ENCODE data around the gene SIGLEC15.
"Not testable (repeated sequence)": the region's sequence is repeated elsewhere in the genome, so short reads cannot be mapped to it uniquely, and the experiment has no call there.

The SIGLEC15 gene

GRCh38 chr18:45821711-45822110, 3.8 kb upstream of the SIGLEC15 start:
- DNase-seq (ENCODE audit: insufficient read length) (no peak), FAIRE-seq (no peak)
- TF ChIP-seq POLR2A (IDR thresholded peaks at IDR 0.05; ENCODE audit: low read depth, low read length) (no peak), TAF1 (IDR thresholded peaks at IDR 0.05; ENCODE audit: borderline replicate concordance, low read depth, low read length) (no peak), POLR2AphosphoS5 (IDR thresholded peaks at IDR 0.05; ENCODE audit: low read depth, low read length) (no peak)

GRCh38 chr18:45826084-45826483, 609 bp downstream of the SIGLEC15 start:
- TF ChIP-seq TAF1 (IDR thresholded peaks at IDR 0.05; ENCODE audit: borderline replicate concordance, low read depth, low read length): no peak
- TF ChIP-seq POLR2A (IDR thresholded peaks at IDR 0.05; ENCODE audit: low read depth, low read length): no peak
- no peak for TF ChIP-seq POLR2AphosphoS5 (IDR thresholded peaks at IDR 0.05; ENCODE audit: low read depth, low read length)
- FAIRE-seq (no peak), DNase-seq (ENCODE audit: insufficient read length) (no peak)

GRCh38 chr18:45826716-45827115, 1.2 kb downstream of the SIGLEC15 start:
- FAIRE-seq; DNase-seq (ENCODE audit: insufficient read length): not testable (repeated sequence)

- no peak for DNase-seq (ENCODE audit: insufficient read length)
- no peak for TF ChIP-seq POLR2AphosphoS5 (IDR thresholded peaks at IDR 0.05; ENCODE audit: low read depth, low read length)
These were observed 3.7 kb downstream of the SIGLEC15 start for GRCh38 chr18:45828917-45829811.

GRCh38 chr18:45829855-45830254, 4.4 kb downstream of the SIGLEC15 start:
- FAIRE-seq (no peak), DNase-seq (ENCODE audit: insufficient read length) (no peak)
- TF ChIP-seq POLR2AphosphoS5 (IDR thresholded peaks at IDR 0.05; ENCODE audit: low read depth, low read length) (no peak), POLR2A (IDR thresholded peaks at IDR 0.05; ENCODE audit: low read depth, low read length) (no peak), TAF1 (IDR thresholded peaks at IDR 0.05; ENCODE audit: borderline replicate concordance, low read depth, low read length) (no peak)

More at GRCh38 chr18:45828917-45829811, 3.7 kb downstream of the SIGLEC15 start:
- no peak for FAIRE-seq

- no peak for DNase-seq (ENCODE audit: insufficient read length)
- FAIRE-seq: no peak
- TF ChIP-seq TAF1 (IDR thresholded peaks at IDR 0.05; ENCODE audit: borderline replicate concordance, low read depth, low read length) (no peak), POLR2AphosphoS5 (IDR thresholded peaks at IDR 0.05; ENCODE audit: low read depth, low read length) (no peak), POLR2A (IDR thresholded peaks at IDR 0.05; ENCODE audit: low read depth, low read length) (no peak)
These were observed 5.4 kb downstream of the SIGLEC15 start for GRCh38 chr18:45830917-45831316.

GRCh38 chr18:45833846-45834245, 8.4 kb downstream of the SIGLEC15 start:
- TF ChIP-seq POLR2A (IDR thresholded peaks at IDR 0.05; ENCODE audit: low read depth, low read length) (no peak), TAF1 (IDR thresholded peaks at IDR 0.05; ENCODE audit: borderline replicate concordance, low read depth, low read length) (no peak), POLR2AphosphoS5 (IDR thresholded peaks at IDR 0.05; ENCODE audit: low read depth, low read length) (no peak)
- no peak for FAIRE-seq

GRCh38 chr18:45834306-45834705, 8.8 kb downstream of the SIGLEC15 start:
- TF ChIP-seq POLR2AphosphoS5 (IDR thresholded peaks at IDR 0.05; ENCODE audit: low read depth, low read length) (no peak), POLR2A (IDR thresholded peaks at IDR 0.05; ENCODE audit: low read depth, low read length) (no peak), TAF1 (IDR thresholded peaks at IDR 0.05; ENCODE audit: borderline replicate concordance, low read depth, low read length) (no peak)
- DNase-seq (ENCODE audit: insufficient read length) (no peak), FAIRE-seq (no peak)

More at GRCh38 chr18:45833846-45834245, 8.4 kb downstream of the SIGLEC15 start:
- DNase-seq (ENCODE audit: insufficient read length): no peak

GRCh38 chr18:45835057-45835636, 9.7 kb downstream of the SIGLEC15 start:
- DNase-seq (ENCODE audit: insufficient read length): no peak
- TF ChIP-seq TAF1 (IDR thresholded peaks at IDR 0.05; ENCODE audit: borderline replicate concordance, low read depth, low read length) (no peak), POLR2AphosphoS5 (IDR thresholded peaks at IDR 0.05; ENCODE audit: low read depth, low read length) (no peak), POLR2A (IDR thresholded peaks at IDR 0.05; ENCODE audit: low read depth, low read length) (no peak)
- FAIRE-seq: no peak

GRCh38 chr18:45836242-45837205, 11.0 kb downstream of the SIGLEC15 start:
- FAIRE-seq (no peak), DNase-seq (ENCODE audit: insufficient read length) (no peak)
- TF ChIP-seq POLR2A (IDR thresholded peaks at IDR 0.05; ENCODE audit: low read depth, low read length) (no peak), TAF1 (IDR thresholded peaks at IDR 0.05; ENCODE audit: borderline replicate concordance, low read depth, low read length) (no peak), POLR2AphosphoS5 (IDR thresholded peaks at IDR 0.05; ENCODE audit: low read depth, low read length) (no peak)

GRCh38 chr18:45837283-45838070, 12.0 kb downstream of the SIGLEC15 start:
- DNase-seq (ENCODE audit: insufficient read length): no peak
- no peak for FAIRE-seq
- TF ChIP-seq POLR2AphosphoS5 (IDR thresholded peaks at IDR 0.05; ENCODE audit: low read depth, low read length) (no peak), POLR2A (IDR thresholded peaks at IDR 0.05; ENCODE audit: low read depth, low read length) (no peak), TAF1 (IDR thresholded peaks at IDR 0.05; ENCODE audit: borderline replicate concordance, low read depth, low read length) (no peak)
